Neural cell (in vitro differentiated cells): ENCODE data around the gene TMOD4.

Experiments
- CTCF ChIP-seq: fragments of 450-650 bp; IDR thresholded peaks from 2 replicates; pipeline ENCODE4 v1.5.1; 2014; ENCODE audit warnings: antibody characterized with exemption, mild to moderate bottlenecking, moderate library complexity; ENCODE audit not compliant: poor library complexity, severe bottlenecking
- EP300 ChIP-seq: fragments of 450-650 bp; conservative IDR thresholded peaks from 2 replicates; pipeline ENCODE4 v1.6.1; 2014; ENCODE audit warnings: antibody characterized with exemption, mild to moderate bottlenecking, moderate library complexity; ENCODE audit not compliant: poor library complexity, severe bottlenecking
- EZH2 ChIP-seq: fragments of 200-600, 300-800 bp; shearing (Covaris generic), sonication (generic); IDR thresholded peaks from 2 replicates; pipeline ENCODE4 v1.6.1; 2014; ENCODE audit warnings: antibody characterized with exemption, low read length, borderline replicate concordance, mild to moderate bottlenecking; ENCODE audit not compliant: insufficient read depth, poor library complexity, severe bottlenecking
- POLR2AphosphoS5 ChIP-seq: IDR thresholded peaks from 2 replicates; pipeline ENCODE4 v1.6.1; 2012
- REST ChIP-seq: IDR thresholded peaks from 2 replicates; pipeline ENCODE4 v1.6.1; 2012; ENCODE audit warnings: borderline replicate concordance
- SMC3 ChIP-seq: fragments of 450-650 bp; conservative IDR thresholded peaks from 2 replicates; pipeline ENCODE4 v1.6.1; 2014; ENCODE audit warnings: antibody characterized with exemption, mild to moderate bottlenecking, moderate library complexity; ENCODE audit not compliant: poor library complexity
- TAF1 ChIP-seq: IDR thresholded peaks from 2 replicates; pipeline ENCODE4 v1.6.1; 2012; ENCODE audit warnings: low read depth

GRCh38 chr1:151193304-151193703 lies 17.5 kb upstream of the TMOD4 start:
- TF ChIP-seq CTCF, result no peak
- no peak for TF ChIP-seq TAF1
- TF ChIP-seq REST, result no peak
- no peak for TF ChIP-seq POLR2AphosphoS5
- TF ChIP-seq EZH2, result no peak
- TF ChIP-seq SMC3, result no peak
- TF ChIP-seq EP300, result no peak
